SH-SY5Y (cell line): ENCODE measurements around the gene N4BP2L1.

Source experiments
- GATA2 ChIP-seq: IDR thresholded peaks from 2 replicates; pipeline ENCODE4 v1.6.1; 2011; ENCODE audit warnings: mild to moderate bottlenecking, low read depth, low read length
- GATA3 ChIP-seq: IDR thresholded peaks from 2 replicates; pipeline ENCODE4 v1.6.1; 2011; ENCODE audit warnings: low read depth, mild to moderate bottlenecking, low read length, moderate library complexity

DNA sequence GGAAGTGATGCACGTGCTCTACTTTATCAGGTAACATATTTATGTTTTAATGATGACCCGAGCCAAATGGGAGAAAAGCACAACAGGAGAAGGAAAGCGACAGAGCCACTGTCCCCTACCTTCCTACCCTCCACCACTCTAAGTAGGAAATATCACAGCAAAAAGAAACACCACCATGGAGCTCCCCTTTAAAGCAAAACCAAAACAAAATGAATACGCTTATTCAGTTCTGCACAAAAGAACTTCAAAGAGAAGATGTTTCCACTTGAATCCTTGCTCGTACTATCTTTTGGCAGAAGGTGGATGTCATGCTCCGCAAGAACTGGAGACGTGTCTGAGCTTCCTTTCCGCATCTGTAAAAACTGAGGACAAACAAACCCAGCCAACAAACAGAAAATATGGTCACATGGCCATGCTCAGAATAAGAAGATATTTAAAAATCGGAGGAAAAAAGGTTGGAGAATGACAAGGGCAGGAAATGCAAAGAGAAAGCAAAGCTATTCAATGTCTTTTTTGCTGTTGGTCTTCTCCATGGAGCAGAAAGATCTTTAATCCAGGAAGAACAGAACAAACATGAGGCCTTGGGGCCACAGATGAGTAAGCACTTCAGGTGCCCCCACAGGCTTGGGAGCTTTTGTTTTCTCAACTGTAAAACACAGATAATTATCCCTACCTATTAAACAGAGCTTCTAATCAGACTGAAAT, 19.5 kb downstream of the N4BP2L1 start:
- TF ChIP-seq GATA2 (no peak), GATA3 (no peak)
